SK-N-DZ (cell line): ENCODE measurements around the gene SLC20A1. TPM values are rescaled to one million over a fixed set of nuclear protein-coding genes. Genes with fewer than 3 reads are reported as not detected.
"Not testable (repeated sequence)": the region's sequence is repeated elsewhere in the genome, so short reads cannot be mapped to it uniquely, and the experiment has no call there.

Source experiments
- DNase-seq: peaks from one replicate; pipeline ENCODE4 v3.0.0-alpha.2; 2015; ENCODE audit warnings: low spot score
- polyA plus RNA-seq, 2 experiments: library from polyadenylated mRNA; depleted of rRNA; stranded (reverse); fragments of >200 nt; gene quantifications; 2 replicates each; pipeline ENCODE4 v1.2.3, GENCODE V29; 2014

Gene SLC20A1
- 41.2 and 41.8 TPM in 2 replicates for polyA plus RNA-seq (2014; cell fraction: cytosol; rRNA removed)
- 80.9 and 121 TPM in 2 replicates for polyA plus RNA-seq (2014; cell fraction: nucleus; rRNA removed)

- DNase-seq: peak; percentile 95
Observed at GRCh38 chr2:112645310-112646101, at the start of gene SLC20A1. Gene SLC20A1, plus strand, starts transcription at chr2:112645939. Its CDS starts 890 bp downstream, at chr2:112646829.

GRCh38 chr2:112597537-112598322 is 48.0 kb upstream of the SLC20A1 start:
- DNase-seq: no peak

GRCh38 chr2:112600634-112601033 is 45.1 kb upstream of the SLC20A1 start:
- no peak for DNase-seq

GRCh38 chr2:112601754-112602153 is 44.0 kb upstream of the SLC20A1 start:
- no peak for DNase-seq

- no peak for DNase-seq
Observed at GRCh38 chr2:112602917-112603316, 42.8 kb upstream of the SLC20A1 start.

- DNase-seq: no peak
Observed at GRCh38 chr2:112603731-112604130, 42.0 kb upstream of the SLC20A1 start.

GRCh38 chr2:112604952-112605351 is 40.8 kb upstream of the SLC20A1 start:
- DNase-seq: no peak

GRCh38 chr2:112605926-112606325 is 39.8 kb upstream of the SLC20A1 start:
- no peak for DNase-seq

- no peak for DNase-seq
Observed at GRCh38 chr2:112606547-112606946, 39.2 kb upstream of the SLC20A1 start.

- no peak for DNase-seq
Observed at GRCh38 chr2:112607680-112608438, 37.9 kb upstream of the SLC20A1 start.

- DNase-seq: not testable (repeated sequence)
Observed at GRCh38 chr2:112609320-112609719, 36.4 kb upstream of the SLC20A1 start.

- not testable (repeated sequence) for DNase-seq
Observed at GRCh38 chr2:112612283-112612682, 33.5 kb upstream of the SLC20A1 start.

GRCh38 chr2:112614201-112614840 is 31.4 kb upstream of the SLC20A1 start:
- no peak for DNase-seq

- no peak for DNase-seq
Observed at GRCh38 chr2:112615051-112615450, 30.7 kb upstream of the SLC20A1 start.

GRCh38 chr2:112615798-112616197 is 29.9 kb upstream of the SLC20A1 start:
- DNase-seq: not testable (repeated sequence)

- DNase-seq: no peak
Observed at GRCh38 chr2:112618383-112618782, 27.4 kb upstream of the SLC20A1 start.

- DNase-seq: no peak
Observed at GRCh38 chr2:112621790-112622527, 23.8 kb upstream of the SLC20A1 start.

GRCh38 chr2:112622528-112622849 is 23.2 kb upstream of the SLC20A1 start:
- no peak for DNase-seq

GRCh38 chr2:112623913-112624777 is 21.6 kb upstream of the SLC20A1 start:
- no peak for DNase-seq
